B cell (primary cell): ENCODE data around the gene TFDP3. TPM values are rescaled to one million over a fixed set of nuclear protein-coding genes. Genes with fewer than 3 reads are reported as not detected.

Experiments used
- ATAC-seq: fragments of 200-7000 bp; cut with Tn5 transposase; one replicate; pipeline ENCODE4 v1.10.0; 2021; ENCODE audit warnings: low read depth, mild to moderate bottlenecking, moderate number of reproducible peaks, moderate library complexity
- CTCF ChIA-PET: fragments of 350-600 bp; sonication (Branson Sonifier 250); formaldehyde crosslinking; loops from one replicate; lab custom pipeline; 2021; ENCODE audit warnings: antibody characterized with exemption, inconsistent platforms; lab: Charles Lee
- POLR2A ChIA-PET: fragments of 350-600 bp; sonication (Branson Sonifier 250); formaldehyde crosslinking; loops from one replicate; lab custom pipeline; 2021; ENCODE audit warnings: antibody characterized with exemption; lab: Charles Lee
- DNase-seq: peaks from one replicate; pipeline ENCODE4 v3.0.0; 2013
- H2AFZ ChIP-seq: 2 replicates; pipeline ENCODE4 v1.6.1; 2012; ENCODE audit warnings: mild to moderate bottlenecking, low read depth, low read length; ENCODE audit not compliant: insufficient read depth, poor library complexity, severe bottlenecking
- H3K27ac ChIP-seq, 2 donors: 1 replicate in 1 of 2; 2 replicates in 1 of 2; pipeline ENCODE4 v1.5.1; 2012 to 2013; ENCODE audit warnings: low read length in 2 of 2, mild to moderate bottlenecking in 2 of 2, moderate library complexity in 1 of 2
- H3K27me3 ChIP-seq, 4 experiments: fragments of 200-600 bp in 1 of 4; sonication (generic) in 1 of 4; replicated peaks in 1 of 4; 1 replicate in 2 of 4; 2 replicates in 2 of 4; pipeline versions ENCODE4 v1.6.1 to v1.7.0; 2013 to 2016; ENCODE audit warnings: low read length in 3 of 4, mild to moderate bottlenecking in 2 of 4, mixed read lengths in 1 of 4, moderate library complexity in 1 of 4; ENCODE audit not compliant: insufficient read depth in 4 of 4, control insufficient read depth in 3 of 4; ENCODE audit errors: control extremely low read depth in 1 of 4
- H3K36me3 ChIP-seq, 2 experiments: replicated peaks in 1 of 2; 1 replicate in 1 of 2; 2 replicates in 1 of 2; pipeline versions ENCODE4 v1.6.1 to v1.7.1; 2013; ENCODE audit warnings: low read length in 1 of 2; ENCODE audit not compliant: insufficient read depth in 2 of 2, control insufficient read depth in 1 of 2; ENCODE audit errors: control extremely low read depth in 1 of 2, extremely low read depth in 1 of 2
- H3K4me1 ChIP-seq, 2 donors: fragments of 200-600 bp in 1 of 2; sonication (generic) in 1 of 2; 1 replicate in 1 of 2; 2 replicates in 1 of 2; pipeline versions ENCODE4 v1.5.1 to v1.6.1; 2013 to 2017; ENCODE audit warnings: low read length in 2 of 2; ENCODE audit not compliant: control insufficient read depth in 2 of 2, insufficient read depth in 2 of 2
- H3K4me2 ChIP-seq: replicated peaks from 2 replicates; pipeline ENCODE3; 2012; ENCODE audit warnings: mild to moderate bottlenecking, low read depth, low read length; ENCODE audit not compliant: poor library complexity, severe bottlenecking
- H3K4me3 ChIP-seq, 5 experiments: fragments of 200-600 bp in 1 of 5; sonication (generic) in 1 of 5; 1 replicate in 3 of 5; 2 replicates in 2 of 5; pipeline versions ENCODE4 v1.5.1 to v1.7.0; 2011 to 2016; ENCODE audit warnings: low read length in 4 of 5, mild to moderate bottlenecking in 4 of 5, low read depth in 2 of 5, control low read depth in 1 of 5, moderate library complexity in 1 of 5; ENCODE audit not compliant: insufficient read depth in 1 of 5; ENCODE audit errors: control extremely low read depth in 1 of 5, extremely low read depth in 1 of 5
- H3K79me2 ChIP-seq: fragments of 200-600 bp; sonication (generic); one replicate; pipeline ENCODE4 v1.6.0; 2016; ENCODE audit warnings: low read length; ENCODE audit not compliant: control insufficient read depth, insufficient read depth
- H3K9ac ChIP-seq: fragments of 200-600 bp; sonication (generic); 2 replicates; pipeline ENCODE4 v1.6.1; 2017; ENCODE audit warnings: mild to moderate bottlenecking, low read length, moderate library complexity
- H3K9me3 ChIP-seq, 3 donors: one replicate each; pipeline versions ENCODE4 v1.6.1 to v1.7.1; 2013; ENCODE audit warnings: low read length in 2 of 3; ENCODE audit not compliant: control insufficient read depth in 2 of 3, insufficient read depth in 1 of 3; ENCODE audit errors: control extremely low read depth in 1 of 3
- H4K20me1 ChIP-seq: 2 replicates; pipeline ENCODE4 v1.6.0; 2012; ENCODE audit warnings: mild to moderate bottlenecking, low read length; ENCODE audit not compliant: insufficient read depth, control insufficient read depth, poor library complexity, severe bottlenecking
- H3K27ac Mint-ChIP-seq: one replicate; pipeline ENCODE4 v1.8.0; 2021; ENCODE audit warnings: mixed read lengths
- H3K27me3 Mint-ChIP-seq: one replicate; pipeline ENCODE4 v1.8.0; 2021; ENCODE audit warnings: mixed read lengths
- H3K4me1 Mint-ChIP-seq: one replicate; pipeline ENCODE4 v1.8.0; 2021; ENCODE audit warnings: mixed read lengths
- H3K4me3 Mint-ChIP-seq: one replicate; pipeline ENCODE4 v1.8.0; 2021; ENCODE audit warnings: mixed read lengths
- H3K9me3 Mint-ChIP-seq: one replicate; pipeline ENCODE4 v1.8.0; 2022; ENCODE audit warnings: mixed read lengths; ENCODE audit not compliant: insufficient read depth
- EZH2 ChIP-seq: IDR thresholded peaks from 2 replicates; pipeline ENCODE4 v1.6.1; 2012; ENCODE audit warnings: borderline replicate concordance, low read depth, mild to moderate bottlenecking, moderate library complexity, low read length; ENCODE audit not compliant: insufficient read depth, poor library complexity, severe bottlenecking
- WGBS: methylation state at CpG from one replicate; pipeline ENCODE4 v1.1.5; 2013; ENCODE audit warnings: missing lambda C conversion rate; ENCODE audit not compliant: insufficient coverage; 5-methylcytosine and 5-hydroxymethylcytosine counted together
- intact Hi-C: fragments of 100-400 bp; cut with micrococcal nuclease; formaldehyde crosslinking; loops from one replicate; pipeline ENCODE4 v1.10.0; 2022
- polyA plus RNA-seq: library from polyadenylated mRNA; depleted of rRNA; stranded (reverse); fragments of >200 nt; gene quantifications from 2 replicates; pipeline ENCODE4 v1.2.3, GENCODE V29; 2012
- total RNA-seq, 2 donors: library from RNA; stranded (reverse); fragments of 120-200 nt in 1 of 2; gene quantifications; 1 replicate in 1 of 2; 2 replicates in 1 of 2; pipeline versions ENCODE4 v1.2.3 to v1.2.4, GENCODE V29; 2013 to 2022
- TF ChIP-seq, protein P1 (sequence below): fragments of 200-600 bp; IDR thresholded peaks from one replicate; pipeline ENCODE4 v1.8.0; 2022; ENCODE audit warnings: antibody characterized with exemption, mild to moderate bottlenecking

Gene TFDP3
- total and polyA plus RNA-seq, 2 donors (not counting 1 experiment from before 2014, with no cell fraction given): not detected

DNA sequence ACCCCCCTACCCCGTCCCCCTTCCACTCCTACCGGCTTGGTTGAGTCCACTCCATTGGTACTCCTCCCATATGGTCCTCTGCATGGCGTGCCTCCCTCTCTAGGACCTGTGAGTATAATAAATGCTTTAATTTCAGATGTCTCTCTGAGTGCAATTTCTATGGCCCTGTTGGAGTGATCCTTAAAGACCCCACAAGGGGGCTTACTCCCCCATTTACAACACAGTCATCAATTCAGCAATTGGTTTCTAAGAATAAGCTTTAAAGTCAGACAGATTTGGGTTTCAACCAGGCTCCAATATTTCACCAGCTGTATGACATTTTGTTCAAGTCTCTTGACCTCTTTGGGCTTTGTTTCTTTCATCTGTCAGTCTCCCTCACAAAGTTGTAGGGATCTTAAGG lies 38.7 kb downstream of the TFDP3 start:
- H3K27ac ChIP-seq: no peak overlapping the region
- Mint-ChIP-seq H3K4me3 (no peak overlapping the region), H3K9me3 (no peaks in the 10 kb centered on the region), H3K27ac (no peak overlapping the region), H3K27me3 (no peaks in the 10 kb centered on the region), H3K4me1 (no peaks in the 10 kb centered on the region)
- ATAC-seq (no peak), DNase-seq (no peak)
- intact Hi-C loops: no loop called here
- H3K9me3 ChIP-seq: no peaks in the 10 kb centered on the region
- H3K9ac ChIP-seq: no peak overlapping the region
- no peaks in the 10 kb centered on the region for H3K36me3 ChIP-seq
- no peaks in the 10 kb centered on the region for H3K4me1 ChIP-seq
- no peak overlapping the region for H3K4me3 ChIP-seq
- no CpG with 5 or more reads among the region's 3 CpGs for WGBS
- POLR2A ChIA-PET: no interaction called here
- no peak overlapping the region for H2AFZ ChIP-seq
- CTCF ChIA-PET: no interaction called here
- TF ChIP-seq, protein P1, sequence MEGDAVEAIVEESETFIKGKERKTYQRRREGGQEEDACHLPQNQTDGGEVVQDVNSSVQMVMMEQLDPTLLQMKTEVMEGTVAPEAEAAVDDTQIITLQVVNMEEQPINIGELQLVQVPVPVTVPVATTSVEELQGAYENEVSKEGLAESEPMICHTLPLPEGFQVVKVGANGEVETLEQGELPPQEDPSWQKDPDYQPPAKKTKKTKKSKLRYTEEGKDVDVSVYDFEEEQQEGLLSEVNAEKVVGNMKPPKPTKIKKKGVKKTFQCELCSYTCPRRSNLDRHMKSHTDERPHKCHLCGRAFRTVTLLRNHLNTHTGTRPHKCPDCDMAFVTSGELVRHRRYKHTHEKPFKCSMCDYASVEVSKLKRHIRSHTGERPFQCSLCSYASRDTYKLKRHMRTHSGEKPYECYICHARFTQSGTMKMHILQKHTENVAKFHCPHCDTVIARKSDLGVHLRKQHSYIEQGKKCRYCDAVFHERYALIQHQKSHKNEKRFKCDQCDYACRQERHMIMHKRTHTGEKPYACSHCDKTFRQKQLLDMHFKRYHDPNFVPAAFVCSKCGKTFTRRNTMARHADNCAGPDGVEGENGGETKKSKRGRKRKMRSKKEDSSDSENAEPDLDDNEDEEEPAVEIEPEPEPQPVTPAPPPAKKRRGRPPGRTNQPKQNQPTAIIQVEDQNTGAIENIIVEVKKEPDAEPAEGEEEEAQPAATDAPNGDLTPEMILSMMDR: no peak
- TF ChIP-seq EZH2: no peak
- H3K27me3 ChIP-seq: no peaks in the 10 kb centered on the region
- H3K79me2 ChIP-seq: no peaks in the 10 kb centered on the region
- no peak overlapping the region for H3K4me2 ChIP-seq
- H4K20me1 ChIP-seq: no peaks in the 10 kb centered on the region

DNA sequence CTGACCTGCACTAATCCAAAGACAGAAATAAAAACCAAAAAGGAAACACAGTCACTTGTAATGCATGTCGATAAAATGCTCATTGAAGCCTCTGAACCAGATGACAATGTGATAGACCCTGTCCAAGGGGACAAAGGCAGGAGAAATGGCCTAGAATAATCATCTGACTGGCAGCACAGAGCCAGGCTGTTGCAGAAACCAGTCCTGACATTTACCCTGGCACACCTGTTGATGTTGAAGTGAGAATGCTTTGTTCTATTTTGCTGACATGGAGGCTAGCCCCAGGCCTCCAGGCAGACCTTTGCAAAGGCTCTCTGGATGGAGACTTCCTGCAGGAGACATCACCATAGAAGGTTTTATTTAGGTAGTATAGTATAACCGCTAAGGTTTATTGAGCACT lies 41.0 kb downstream of the TFDP3 start:
- ATAC-seq: no peak
- Histone ChIP-seq H3K36me3 (no peaks in the 10 kb centered on the region), H3K4me3 (no peak overlapping the region), H2AFZ (no peak overlapping the region), H3K27me3 (no peaks in the 10 kb centered on the region), H3K9me3 (no peaks in the 10 kb centered on the region), H3K4me2 (no peak overlapping the region), H4K20me1 (no peaks in the 10 kb centered on the region), H3K9ac (no peak overlapping the region), H3K79me2 (no peaks in the 10 kb centered on the region), H3K4me1 (no peaks in the 10 kb centered on the region), H3K27ac (no peak overlapping the region)
- Mint-ChIP-seq H3K27me3 (no peaks in the 10 kb centered on the region), H3K4me3 (no peak overlapping the region), H3K4me1 (no peaks in the 10 kb centered on the region), H3K9me3 (no peaks in the 10 kb centered on the region), H3K27ac (no peak overlapping the region)
- ChIA-PET CTCF (no interaction called here), POLR2A (no interaction called here)
- 50% methylated on average over 1 of the region's 2 CpGs for WGBS
- no peak for TF ChIP-seq EZH2
- TF ChIP-seq, protein P1: no peak
- intact Hi-C loops: no loop called here
- no peak for DNase-seq
